ENCODE results near the gene AREL1.

AREL1 gene

GRCh38 chr14:74614508-74615495 lies 98.1 kb downstream of the AREL1 start:
- in situ Hi-C loops (cut with MboI; ENCODE audit: low sequenced_read_pairs), result no loop called here

DNA sequence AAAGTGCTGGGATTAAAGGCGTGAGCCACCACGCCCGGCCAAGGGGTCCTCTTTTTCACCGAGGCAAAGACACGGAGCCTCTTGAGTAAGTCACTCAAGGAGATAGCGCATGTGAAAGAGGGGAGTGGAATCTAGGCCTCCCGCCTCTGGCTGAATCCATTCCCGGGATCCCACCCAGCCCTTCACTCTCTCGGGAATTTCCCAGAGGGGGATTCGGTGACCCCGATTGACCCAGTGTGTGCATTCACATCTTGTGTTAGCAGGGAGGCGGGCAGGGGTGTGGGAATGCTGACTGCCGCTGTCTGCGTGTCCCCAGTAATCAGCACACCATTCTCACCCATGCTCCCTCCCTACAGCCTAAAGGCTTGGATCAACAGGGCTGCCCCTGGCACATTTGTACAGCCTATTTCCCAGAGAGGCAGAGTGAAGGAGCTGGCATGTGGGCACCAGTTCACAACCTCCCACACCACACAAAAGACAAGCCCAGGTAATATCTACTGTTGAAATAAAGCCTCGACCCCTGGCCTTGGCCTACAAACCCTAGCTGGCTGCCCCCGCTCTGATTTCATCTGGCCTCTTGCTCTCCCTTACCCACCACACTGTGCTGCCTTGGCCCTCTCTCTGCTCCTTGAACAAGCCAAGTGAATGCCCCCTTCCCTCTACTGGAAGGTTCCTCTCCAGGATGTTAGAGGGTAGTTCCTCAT lies 99.5 kb downstream of the AREL1 start:
- in situ Hi-C loops (cut with MboI; ENCODE audit: low sequenced_read_pairs), result no loop called here

DNA sequence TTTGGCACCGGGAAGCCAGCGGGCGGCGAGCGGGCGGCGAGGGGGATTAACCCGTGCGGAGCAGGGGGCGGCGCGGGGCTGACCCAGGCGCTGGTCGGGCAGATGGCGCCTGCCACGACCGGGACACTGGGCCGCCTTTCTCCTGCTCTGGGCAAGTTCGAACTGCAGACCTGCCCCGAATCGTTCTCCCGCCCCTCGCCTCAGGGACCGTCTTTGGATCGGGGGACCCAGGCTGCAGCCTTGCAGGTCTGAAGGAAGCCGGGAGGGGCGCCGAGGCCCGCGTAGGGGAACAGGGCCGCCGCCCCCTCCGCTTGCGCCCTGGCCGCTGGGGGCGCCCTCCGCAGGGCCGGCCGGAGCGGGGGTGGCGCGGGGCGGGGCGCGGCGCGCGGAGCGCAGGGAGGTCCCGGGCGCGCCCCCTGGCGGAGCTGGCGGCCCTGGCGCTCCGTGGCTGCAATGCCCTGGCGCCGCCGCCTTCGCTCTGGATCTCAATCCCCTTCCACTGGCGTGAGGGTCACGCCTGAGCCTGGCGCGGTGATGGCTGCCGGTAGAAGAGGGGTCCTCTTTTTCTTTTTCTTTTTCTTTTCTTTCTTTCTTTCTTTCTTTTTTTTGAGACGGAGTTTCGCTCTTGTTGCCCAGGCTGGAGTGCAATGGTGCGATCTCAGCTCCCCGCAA lies 100.4 kb downstream of the AREL1 start:
- in situ Hi-C loops (cut with MboI; ENCODE audit: low sequenced_read_pairs), result no loop called here

DNA sequence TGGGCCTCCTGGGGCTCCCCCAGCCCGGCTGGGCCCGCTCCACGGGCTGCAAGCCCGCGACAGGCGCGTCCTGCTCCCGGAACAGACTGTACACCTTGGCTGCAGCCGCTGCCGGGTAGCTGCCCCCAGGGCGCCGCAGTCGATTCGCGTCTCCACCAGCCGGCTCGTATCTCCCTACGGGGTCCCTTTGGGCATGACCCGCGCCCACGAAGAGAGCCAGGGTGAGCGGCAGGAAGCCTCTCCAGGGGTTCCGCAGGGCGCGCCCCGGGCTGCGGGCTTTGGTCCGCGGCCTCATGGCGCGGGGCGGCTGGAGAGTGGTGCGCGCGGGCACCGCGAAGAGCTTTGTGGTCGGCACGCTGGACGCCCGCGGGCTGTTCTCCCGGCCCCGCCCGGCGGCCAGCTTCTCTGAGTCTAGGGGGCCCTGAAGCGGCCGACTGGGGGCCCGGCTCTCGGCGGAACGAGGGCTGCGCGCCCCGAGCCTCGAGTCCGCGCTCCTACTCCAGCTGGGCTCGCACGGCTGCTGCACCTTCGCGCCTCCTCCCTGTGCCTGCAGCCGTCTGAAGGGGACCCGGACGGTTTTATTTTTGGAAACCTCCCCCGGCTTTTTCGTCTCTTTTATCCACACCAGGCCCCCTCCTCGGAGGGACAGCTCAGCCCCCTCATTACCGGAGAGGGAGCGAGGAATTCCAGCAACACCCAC lies 101.1 kb downstream of the AREL1 start, which contains the start of gene LTBP2:
TSS of gene LTBP2 (minus strand) at position 588 of the 700 bp plus-strand sequence. CDS start at position 295, 293 bp downstream.
- in situ Hi-C loops (cut with MboI; ENCODE audit: low sequenced_read_pairs), result no loop called here
